A673 (cell line): ENCODE results near the gene MECR.

Experiments
- EZH2 ChIP-seq: fragments of 200-600 bp; sonication (generic); IDR thresholded peaks from 2 replicates; pipeline ENCODE4 v1.6.1; 2017; ENCODE audit warnings: borderline replicate concordance, low read depth, mild to moderate bottlenecking, mixed read lengths, antibody characterized with exemption, low read length; ENCODE audit not compliant: poor library complexity, severe bottlenecking
- TF ChIP-seq, protein P1 (sequence below): fragments of 300-800, 200-600 bp; sonication (generic); conservative IDR thresholded peaks from 2 replicates; pipeline ENCODE4 v1.5.1; 2017; ENCODE audit warnings: low read depth, mild to moderate bottlenecking, antibody characterized with exemption, low read length, moderate library complexity, mixed read lengths

DNA sequence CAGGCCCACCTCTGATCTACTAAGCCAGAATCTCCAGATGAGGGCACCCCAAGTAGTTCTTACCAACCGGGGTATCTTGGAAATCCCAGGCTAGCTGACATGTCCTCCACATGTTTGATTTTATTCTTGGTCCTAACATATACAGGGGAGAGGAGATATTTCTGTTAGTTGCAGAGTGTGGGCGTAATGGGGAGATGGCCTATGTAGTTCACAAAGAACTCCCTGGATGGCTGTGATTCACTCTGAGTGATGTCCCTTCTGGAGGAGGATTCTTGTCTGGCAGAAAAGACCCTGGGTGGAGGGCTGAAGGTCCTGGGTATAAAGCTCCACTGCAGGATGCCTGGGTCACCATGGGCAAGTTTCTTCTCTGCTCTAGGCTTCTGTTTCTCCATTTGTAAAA lies 13.1 kb downstream of the MECR start:
- TF ChIP-seq, protein P1, sequence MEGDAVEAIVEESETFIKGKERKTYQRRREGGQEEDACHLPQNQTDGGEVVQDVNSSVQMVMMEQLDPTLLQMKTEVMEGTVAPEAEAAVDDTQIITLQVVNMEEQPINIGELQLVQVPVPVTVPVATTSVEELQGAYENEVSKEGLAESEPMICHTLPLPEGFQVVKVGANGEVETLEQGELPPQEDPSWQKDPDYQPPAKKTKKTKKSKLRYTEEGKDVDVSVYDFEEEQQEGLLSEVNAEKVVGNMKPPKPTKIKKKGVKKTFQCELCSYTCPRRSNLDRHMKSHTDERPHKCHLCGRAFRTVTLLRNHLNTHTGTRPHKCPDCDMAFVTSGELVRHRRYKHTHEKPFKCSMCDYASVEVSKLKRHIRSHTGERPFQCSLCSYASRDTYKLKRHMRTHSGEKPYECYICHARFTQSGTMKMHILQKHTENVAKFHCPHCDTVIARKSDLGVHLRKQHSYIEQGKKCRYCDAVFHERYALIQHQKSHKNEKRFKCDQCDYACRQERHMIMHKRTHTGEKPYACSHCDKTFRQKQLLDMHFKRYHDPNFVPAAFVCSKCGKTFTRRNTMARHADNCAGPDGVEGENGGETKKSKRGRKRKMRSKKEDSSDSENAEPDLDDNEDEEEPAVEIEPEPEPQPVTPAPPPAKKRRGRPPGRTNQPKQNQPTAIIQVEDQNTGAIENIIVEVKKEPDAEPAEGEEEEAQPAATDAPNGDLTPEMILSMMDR: no peak
- TF ChIP-seq EZH2: no peak
